Neutrophil (primary cell): Measurements from ENCODE around the gene EDIL3.

ENCODE experiments used
- H3K27ac ChIP-seq: fragments of 200-600 bp; sonication (generic); 2 replicates; pipeline ENCODE4 v1.5.1; 2016; ENCODE audit warnings: mild to moderate bottlenecking, moderate library complexity
- H3K27me3 ChIP-seq: fragments of 200-600 bp; sonication (generic); 2 replicates; pipeline ENCODE4 v1.6.0; 2016; ENCODE audit warnings: mild to moderate bottlenecking
- H3K36me3 ChIP-seq: fragments of 200-600 bp; sonication (generic); 2 replicates; pipeline ENCODE4 v1.5.1; 2017
- H3K4me1 ChIP-seq, 2 experiments: fragments of 200-600 bp in 1 of 2; sonication (generic) in 1 of 2; 1 replicate in 1 of 2; 2 replicates in 1 of 2; pipeline versions ENCODE4 v1.5.1 to v1.6.1; 2013 to 2016; ENCODE audit warnings: low read depth in 1 of 2, low read length in 1 of 2, mild to moderate bottlenecking in 1 of 2, moderate library complexity in 1 of 2; ENCODE audit not compliant: control insufficient read depth in 1 of 2, insufficient read depth in 1 of 2
- H3K4me3 ChIP-seq, 2 experiments: fragments of 200-600 bp in 1 of 2; sonication (generic) in 1 of 2; 1 replicate in 1 of 2; 2 replicates in 1 of 2; pipeline ENCODE4 v1.5.1; 2013 to 2016; ENCODE audit warnings: low read depth in 1 of 2, low read length in 1 of 2, mild to moderate bottlenecking in 1 of 2, moderate library complexity in 1 of 2
- H3K9me3 ChIP-seq: fragments of 200-600 bp; sonication (generic); 2 replicates; pipeline ENCODE4 v1.5.1; 2016
- CTCF ChIP-seq: fragments of 200-600 bp; sonication (generic); IDR thresholded peaks from 2 replicates; pipeline ENCODE4 v1.5.1; 2016; ENCODE audit warnings: antibody characterized with exemption

Gene EDIL3

GRCh38 chr5:84253946-84254345, 130.7 kb downstream of the EDIL3 start:
- no peak overlapping the region for H3K27ac ChIP-seq
- no peaks in the 10 kb centered on the region for H3K36me3 ChIP-seq
- H3K4me1 ChIP-seq: no peaks in the 10 kb centered on the region
- H3K27me3 ChIP-seq: no peaks in the 10 kb centered on the region
- no peak overlapping the region for H3K4me3 ChIP-seq
- H3K9me3 ChIP-seq: no peaks in the 10 kb centered on the region
- TF ChIP-seq CTCF: no peak

GRCh38 chr5:84251503-84251902, 133.2 kb downstream of the EDIL3 start:
- no peak for TF ChIP-seq CTCF
- Histone ChIP-seq H3K4me3 (no peak overlapping the region), H3K4me1 (no peaks in the 10 kb centered on the region), H3K27me3 (no peaks in the 10 kb centered on the region), H3K27ac (no peak overlapping the region), H3K36me3 (no peaks in the 10 kb centered on the region), H3K9me3 (no peaks in the 10 kb centered on the region)

GRCh38 chr5:84249918-84250630, 134.6 kb downstream of the EDIL3 start:
- no peak overlapping the region for H3K27ac ChIP-seq
- H3K9me3 ChIP-seq: no peaks in the 10 kb centered on the region
- H3K27me3 ChIP-seq: no peaks in the 10 kb centered on the region
- TF ChIP-seq CTCF: no peak
- no peak overlapping the region for H3K4me3 ChIP-seq
- no peaks in the 10 kb centered on the region for H3K4me1 ChIP-seq
- H3K36me3 ChIP-seq: no peaks in the 10 kb centered on the region

GRCh38 chr5:84248013-84248412, 136.7 kb downstream of the EDIL3 start:
- no peaks in the 10 kb centered on the region for H3K36me3 ChIP-seq
- H3K4me3 ChIP-seq: no peak overlapping the region
- H3K4me1 ChIP-seq: no peaks in the 10 kb centered on the region
- H3K9me3 ChIP-seq: no peaks in the 10 kb centered on the region
- H3K27me3 ChIP-seq: no peaks in the 10 kb centered on the region
- no peak for TF ChIP-seq CTCF
- no peak overlapping the region for H3K27ac ChIP-seq

GRCh38 chr5:84242286-84242685, 142.4 kb downstream of the EDIL3 start:
- no peak overlapping the region for H3K27ac ChIP-seq
- no peaks in the 10 kb centered on the region for H3K9me3 ChIP-seq
- no peak overlapping the region for H3K4me3 ChIP-seq
- TF ChIP-seq CTCF: no peak
- H3K27me3 ChIP-seq: no peaks in the 10 kb centered on the region
- no peaks in the 10 kb centered on the region for H3K4me1 ChIP-seq
- H3K36me3 ChIP-seq: no peaks in the 10 kb centered on the region
